KMS-11 (cell line): Measurements from ENCODE around the gene ZSCAN10.

Source experiments
- H2AFZ ChIP-seq: fragments of 200-600 bp; sonication (generic); 2 replicates; pipeline ENCODE4 v1.6.1; 2016; ENCODE audit warnings: antibody characterized with exemption, mixed run types, low read depth
- H3K27ac ChIP-seq: fragments of 200-600 bp; sonication (generic); 2 replicates; pipeline ENCODE4 v1.6.1; 2016; ENCODE audit warnings: mild to moderate bottlenecking, mixed run types
- H3K27me3 ChIP-seq: fragments of 200-600 bp; sonication (generic); 2 replicates; pipeline ENCODE4 v1.6.1; 2017; ENCODE audit warnings: mild to moderate bottlenecking, low read depth, mixed run types, moderate library complexity; ENCODE audit not compliant: insufficient read depth
- H3K36me3 ChIP-seq: fragments of 200-600 bp; sonication (generic); 2 replicates; pipeline ENCODE4 v1.6.1; 2017; ENCODE audit warnings: mild to moderate bottlenecking, mixed run types; ENCODE audit not compliant: insufficient read depth
- H3K4me1 ChIP-seq: fragments of 200-600 bp; sonication (generic); 2 replicates; pipeline ENCODE4 v1.6.1; 2016; ENCODE audit warnings: mild to moderate bottlenecking, low read depth, mixed run types; ENCODE audit not compliant: poor library complexity, severe bottlenecking
- H3K4me2 ChIP-seq: fragments of 200-600 bp; sonication (generic); 2 replicates; pipeline ENCODE4 v1.7.0; 2016; ENCODE audit warnings: mild to moderate bottlenecking, mixed run types
- H3K4me3 ChIP-seq: fragments of 200-600 bp; sonication (generic); IDR thresholded peaks from 2 replicates; pipeline ENCODE4 v1.6.1; 2017; ENCODE audit warnings: low read depth, low read length, mixed read lengths; ENCODE audit not compliant: insufficient read depth
- H3K79me2 ChIP-seq: fragments of 200-600 bp; sonication (generic); 2 replicates; pipeline ENCODE4 v1.6.1; 2016; ENCODE audit warnings: low read depth, mixed run types; ENCODE audit not compliant: insufficient read depth
- H3K9ac ChIP-seq: fragments of 200-600 bp; sonication (generic); 2 replicates; pipeline ENCODE4 v1.6.1; 2016; ENCODE audit warnings: mild to moderate bottlenecking, mixed run types
- H4K20me1 ChIP-seq: fragments of 200-600 bp; sonication (generic); 2 replicates; pipeline ENCODE4 v1.6.1; 2016; ENCODE audit warnings: mild to moderate bottlenecking, mixed run types; ENCODE audit not compliant: insufficient read depth
- CTCF ChIP-seq: fragments of 200-600 bp; sonication (generic); conservative IDR thresholded peaks from 2 replicates; pipeline ENCODE4 v1.6.1; 2017; ENCODE audit warnings: low read depth, mild to moderate bottlenecking, antibody characterized with exemption, low read length, moderate library complexity, mixed read lengths

ZSCAN10 gene

GRCh38 chr16:3145660-3146059 lies 46.6 kb upstream of the ZSCAN10 start:
- H3K79me2 ChIP-seq, result no peaks in the 10 kb centered on the region
- no peak overlapping the region for H3K4me2 ChIP-seq
- H2AFZ ChIP-seq, result no peak overlapping the region

GRCh38 chr16:3145151-3145550 lies 46.1 kb upstream of the ZSCAN10 start:
- Histone ChIP-seq H3K4me1 (peaks cover 9% of the 10 kb centered on the region), H3K36me3 (no peaks in the 10 kb centered on the region), H3K27me3 (peaks cover 5% of the 10 kb centered on the region; the same call in 1 of the 2 replicates), H3K27ac (no peak overlapping the region), H3K4me2 (no peak overlapping the region), H2AFZ (no peak overlapping the region), H4K20me1 (no peaks in the 10 kb centered on the region), H3K79me2 (no peaks in the 10 kb centered on the region), H3K9ac (no peak overlapping the region), H3K4me3 (no peak overlapping the region)
- no peak for TF ChIP-seq CTCF

More at GRCh38 chr16:3145660-3146059, 46.6 kb upstream of the ZSCAN10 start:
- Histone ChIP-seq H3K36me3 (no peaks in the 10 kb centered on the region), H3K4me1 (peaks cover 9% of the 10 kb centered on the region), H3K27me3 (peaks cover 5% of the 10 kb centered on the region; the same call in 1 of the 2 replicates), H3K4me3 (no peak overlapping the region), H4K20me1 (no peaks in the 10 kb centered on the region), H3K27ac (no peak overlapping the region), H3K9ac (no peak overlapping the region)
- no peak for TF ChIP-seq CTCF

GRCh38 chr16:3144321-3144983 lies 45.4 kb upstream of the ZSCAN10 start:
- Histone ChIP-seq H3K79me2 (no peaks in the 10 kb centered on the region), H3K4me3 (no peak overlapping the region), H3K27me3 (peaks cover 5% of the 10 kb centered on the region; the same call in 1 of the 2 replicates), H3K9ac (no peak overlapping the region), H4K20me1 (no peaks in the 10 kb centered on the region), H2AFZ (no peak overlapping the region), H3K36me3 (no peaks in the 10 kb centered on the region), H3K4me1 (peaks cover 4% of the 10 kb centered on the region), H3K27ac (no peak overlapping the region), H3K4me2 (no peak overlapping the region)
- TF ChIP-seq CTCF, result no peak

GRCh38 chr16:3143598-3144320 lies 44.7 kb upstream of the ZSCAN10 start:
- Histone ChIP-seq H4K20me1 (no peaks in the 10 kb centered on the region), H3K36me3 (no peaks in the 10 kb centered on the region), H3K4me1 (no peaks in the 10 kb centered on the region), H2AFZ (no peak overlapping the region), H3K9ac (no peak overlapping the region), H3K27ac (no peak overlapping the region), H3K4me3 (no peak overlapping the region), H3K27me3 (peaks cover 1% of the 10 kb centered on the region; the same call in 1 of the 2 replicates), H3K4me2 (no peak overlapping the region), H3K79me2 (no peaks in the 10 kb centered on the region)
- TF ChIP-seq CTCF, result no peak
